GM12878 (cell line): ENCODE results near the gene ATP12A. TPM values are rescaled to one million over a fixed set of nuclear protein-coding genes. Genes with fewer than 3 reads are reported as not detected.

Experiments
- ATAC-seq: fragments of 200-7000 bp; cut with Tn5 transposase; 3 replicates; pipeline ENCODE4 v1.9.1; 2020; ENCODE audit warnings: mild to moderate bottlenecking, moderate library complexity
- BruUV-seq: library from RNA; stranded (reverse); fragments of 400-500 nt; replicated peaks from 2 replicates; lab custom pipeline; 2021; lab: Mats Ljungman, UMichigan
- CTCF ChIA-PET: fragments of 300-600 bp; sonication (Branson Sonifier 250); formaldehyde crosslinking; extraction: SDS; loops from one replicate; lab custom pipeline; 2021; ENCODE audit warnings: inconsistent platforms; lab: Yijun Ruan, JAX
- POLR2A ChIA-PET: fragments of 350-600 bp; formaldehyde crosslinking; extraction: SDS; loops from one replicate; lab custom pipeline; 2021; ENCODE audit warnings: inconsistent platforms; lab: Charles Lee
- RAD21 ChIA-PET: fragments of 300-600 bp; sonication (Branson Sonifier 250); formaldehyde crosslinking; loops from one replicate; lab custom pipeline; 2023; ENCODE audit warnings: antibody characterized with exemption; ENCODE audit not compliant: unreplicated experiment; lab: Charles Lee
- SMC1A ChIA-PET: fragments of 300-600 bp; sonication (Branson Sonifier 250); formaldehyde crosslinking; loops from one replicate; lab custom pipeline; 2023; ENCODE audit not compliant: unreplicated experiment, uncharacterized antibody; lab: Charles Lee
- DNase-seq: peaks from one replicate; pipeline ENCODE4 v3.0.0-alpha.2; 2011; ENCODE audit warnings: low read depth, low spot score
- FAIRE-seq: peaks from 3 replicates; lab custom pipeline; 2011; peaks lifted over from hg19 to GRCh38; lab: Jason Lieb, UNC
- H2AFZ ChIP-seq: 2 replicates; pipeline ENCODE4 v1.6.0; 2011; ENCODE audit warnings: low read depth, low read length, control low read depth; ENCODE audit not compliant: control insufficient read depth
- H3K27ac ChIP-seq: 2 replicates; pipeline ENCODE4 v1.5.1; 2011; ENCODE audit warnings: control low read depth; ENCODE audit not compliant: control insufficient read depth, insufficient read depth
- H3K27me3 ChIP-seq, 2 experiments: replicated peaks in 1 of 2; 2 replicates each; pipeline versions ENCODE4 v1.6.0 to v1.6.1; 2011; ENCODE audit warnings: low read length in 1 of 2; ENCODE audit not compliant: control insufficient read depth in 2 of 2, insufficient read depth in 2 of 2
- H3K36me3 ChIP-seq, 2 experiments: 2 replicates each; pipeline ENCODE4 v1.5.1; 2011; ENCODE audit warnings: low read length in 1 of 2; ENCODE audit not compliant: control insufficient read depth in 2 of 2, insufficient read depth in 2 of 2
- H3K4me1 ChIP-seq: 2 replicates; pipeline ENCODE4 v1.6.1; 2011; ENCODE audit warnings: mild to moderate bottlenecking, low read length, moderate library complexity, mixed read lengths; ENCODE audit not compliant: control insufficient read depth, insufficient read depth
- H3K4me2 ChIP-seq: 2 replicates; pipeline ENCODE4 v1.6.0; 2011; ENCODE audit warnings: control low read depth; ENCODE audit not compliant: control insufficient read depth, insufficient read depth
- H3K4me3 ChIP-seq: fragments of 200-600 bp; sonication (generic); 2 replicates; pipeline ENCODE4 v1.5.1; 2016
- H3K79me2 ChIP-seq: 2 replicates; pipeline ENCODE4 v1.6.0; 2011; ENCODE audit warnings: low read length; ENCODE audit not compliant: control insufficient read depth, insufficient read depth
- H3K9ac ChIP-seq: 2 replicates; pipeline ENCODE4 v1.8.0; 2011; ENCODE audit warnings: low read length, control low read depth, mixed read lengths; ENCODE audit not compliant: control insufficient read depth, insufficient read depth
- H3K9me3 ChIP-seq: replicated peaks from 3 replicates; pipeline ENCODE4 v1.5.1; 2011; ENCODE audit warnings: mild to moderate bottlenecking, low read length; ENCODE audit not compliant: control insufficient read depth, insufficient read depth
- H4K20me1 ChIP-seq: 2 replicates; pipeline ENCODE4 v1.6.0; 2011; ENCODE audit not compliant: control insufficient read depth, insufficient read depth
- CHD2 ChIP-seq: IDR thresholded peaks from 2 replicates; pipeline ENCODE4 v1.6.1; 2011; ENCODE audit warnings: low read depth, low read length, improper control_type of control experiment, borderline replicate concordance
- CTCF ChIP-seq, 3 experiments: IDR thresholded peaks in 2 of 3; conservative IDR thresholded peaks in 1 of 3; 2 replicates each; pipeline ENCODE4 v1.5.1; 2011; ENCODE audit warnings: low read depth in 3 of 3, low read length in 3 of 3, mild to moderate bottlenecking in 3 of 3, control low read depth in 2 of 3, moderate library complexity in 2 of 3, inconsistent platforms in 1 of 3, mixed read lengths in 1 of 3; ENCODE audit not compliant: control insufficient read depth in 2 of 3, insufficient read depth in 1 of 3; ENCODE audit errors: extremely low read depth in 1 of 3
- ESRRA ChIP-seq: IDR thresholded peaks from 2 replicates; pipeline ENCODE4 v1.6.1; 2012; ENCODE audit warnings: mild to moderate bottlenecking, low read length, improper control_type of control experiment
- KDM1A ChIP-seq: fragments of 200-600 bp; sonication (generic); IDR thresholded peaks from 2 replicates; pipeline ENCODE4 v1.6.1; 2016; ENCODE audit warnings: borderline replicate concordance
- MEF2A ChIP-seq: IDR thresholded peaks from 2 replicates; pipeline ENCODE4 v1.6.1; 2011; ENCODE audit warnings: low read depth, mild to moderate bottlenecking, low read length, moderate library complexity; ENCODE audit not compliant: insufficient read depth
- MEF2B ChIP-seq: fragments of 450-650 bp; IDR thresholded peaks from 2 replicates; pipeline ENCODE4 v1.6.1; 2018; ENCODE audit warnings: mild to moderate bottlenecking, moderate library complexity; ENCODE audit not compliant: partially characterized antibody, poor library complexity, severe bottlenecking
- NR2F1 ChIP-seq: fragments of 450-650 bp; conservative IDR thresholded peaks from 2 replicates; pipeline ENCODE4 v1.6.1; 2017; ENCODE audit warnings: mild to moderate bottlenecking
- SKIL ChIP-seq: fragments of 450-650 bp; IDR thresholded peaks from 2 replicates; pipeline ENCODE4 v1.6.1; 2017; ENCODE audit warnings: mild to moderate bottlenecking, low read depth, inconsistent platforms; ENCODE audit not compliant: poor library complexity, severe bottlenecking
- STAT1 ChIP-seq: fragments of 450-650 bp; conservative IDR thresholded peaks from 2 replicates; pipeline ENCODE4 v1.6.1; 2014; ENCODE audit warnings: antibody characterized with exemption, mild to moderate bottlenecking
- WGBS: methylation state at CpG from one replicate; pipeline ENCODE4 v1.1.6; 2016; ENCODE audit warnings: low lambda C conversion rate; ENCODE audit not compliant: insufficient replicate concordance, insufficient coverage; ENCODE audit errors: missing lambda C conversion rate; 5-methylcytosine and 5-hydroxymethylcytosine counted together
- in situ Hi-C: fragments of 300-500 bp; cut with MboI; formaldehyde crosslinking; loops from 9 replicates; pipeline ENCODE4 v1.14.3; 2018; ENCODE audit warnings: mixed read lengths
- intact Hi-C: fragments of 100-400 bp; cut with micrococcal nuclease; formaldehyde crosslinking; loops from one replicate; pipeline ENCODE4 v1.14.2; 2022; ENCODE audit not compliant: unreplicated experiment
- polyA plus RNA-seq, 11 experiments: library from polyadenylated mRNA; depleted of rRNA in 4 of 11; unstranded in 6 of 11; stranded (reverse) in 5 of 11; fragments of >200 nt; fragmentation: Nextera tagmentation in 4 of 11; fragmentation: Illumina TruSeq in 1 of 11; extraction: Ambion mirVana in 4 of 11; extraction: Trizol in 1 of 11; gene quantifications; 1 replicate in 1 of 11; 2 replicates in 10 of 11; pipeline versions ENCODE4 v1.2.1 to v1.2.3, GENCODE V29; 2011 to 2016; ENCODE audit warnings: inconsistent platforms in 2 of 11, missing spikeins in 2 of 11, low read depth in 1 of 11
- total RNA-seq, 4 experiments: library from RNA; depleted of rRNA in 3 of 4; stranded (reverse); fragments of >200 nt in 3 of 4; fragmentation: Illumina TruSeq in 1 of 4; extraction: Trizol in 1 of 4; gene quantifications; 2 replicates each; pipeline versions ENCODE4 v1.2.1 to v1.2.3, GENCODE V29; 2013 to 2021

The ATP12A gene
- total and polyA plus RNA-seq, 10 of the 15 experiments (the other 5 are each of a cell fraction or from before 2014, with no cell fraction given), result 0.02 to 0.08 (median 0.04) TPM; not detected in 6

GRCh38 chr13:24718192-24718965, 38.2 kb downstream of the ATP12A start:
- Histone ChIP-seq H3K9ac (no peak overlapping the region), H3K4me3 (no peak overlapping the region), H3K36me3 (no peaks in the 10 kb centered on the region), H3K79me2 (no peaks in the 10 kb centered on the region), H4K20me1 (no peaks in the 10 kb centered on the region), H2AFZ (no peak overlapping the region), H3K9me3 (no peaks in the 10 kb centered on the region), H3K27ac (no peak overlapping the region), H3K4me1 (no peaks in the 10 kb centered on the region), H3K4me2 (no peak overlapping the region), H3K27me3 (no peaks in the 10 kb centered on the region; a peak in 1 of 4 replicates)
- ChIA-PET CTCF (no interaction called here), SMC1A (no interaction called here), POLR2A (no interaction called here), RAD21 (no interaction called here)
- intact Hi-C loops, result no loop called here
- in situ Hi-C loops, result no loop called here
- WGBS, result 58% methylated on average over 34 of the region's 40 CpGs
- ATAC-seq (no peak), FAIRE-seq (no peak), DNase-seq (no peak)
- no peak for TF ChIP-seq NR2F1
- BruUV-seq, result no TSS peak

DNA sequence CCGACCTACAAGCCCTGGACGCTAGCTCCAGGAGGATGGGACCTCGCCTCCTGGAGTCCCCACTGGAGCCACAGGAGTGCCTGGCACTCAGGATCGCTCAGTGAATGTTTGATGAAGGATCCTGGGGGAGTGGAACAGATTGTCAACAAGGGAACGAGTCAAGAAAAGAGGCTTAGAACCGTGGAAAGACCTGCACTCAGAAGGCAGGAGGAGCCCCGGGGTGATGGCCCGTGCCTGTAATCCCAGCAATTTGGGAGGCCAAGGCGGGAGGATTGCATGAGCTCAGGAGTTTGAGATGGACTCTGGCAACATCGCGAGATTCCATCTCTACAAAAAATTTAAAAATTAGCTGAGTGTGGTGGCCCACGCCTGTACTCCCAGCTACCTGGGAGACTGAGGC, 38.9 kb downstream of the ATP12A start:
- Histone ChIP-seq H2AFZ (no peak overlapping the region), H3K4me3 (no peak overlapping the region), H3K9me3 (no peaks in the 10 kb centered on the region), H3K4me1 (no peaks in the 10 kb centered on the region), H3K79me2 (no peaks in the 10 kb centered on the region), H3K27me3 (peaks cover 0 to 3% of the 10 kb centered on the region in 2 experiments; a peak in 1 of 4 replicates), H3K9ac (no peak overlapping the region), H4K20me1 (no peaks in the 10 kb centered on the region), H3K27ac (no peak overlapping the region), H3K36me3 (no peaks in the 10 kb centered on the region), H3K4me2 (no peak overlapping the region)
- intact Hi-C loops (no loop called here), in situ Hi-C loops (no loop called here)
- no TSS peak for BruUV-seq
- no peak for ATAC-seq
- no peak for DNase-seq
- ChIA-PET POLR2A (no interaction called here), CTCF (interaction anchor here (0.7 to 1.2 kb wide), 2 partner anchors 25 to 136 kb away, joined by 3 to 4 read pairs; no protein-coding TSS in a partner anchor), SMC1A (interaction anchor here (1.2 kb wide), 1 partner anchor 14 kb away, joined by 3 read pairs; no protein-coding TSS in a partner anchor), RAD21 (no interaction called here)
- WGBS, result 40% methylated on average over 11 of the region's 12 CpGs
- FAIRE-seq, result no peak
- TF ChIP-seq KDM1A (no peak), CTCF (IDR thresholded peaks at IDR 0.05 in 2 of 3, conservative IDR thresholded peaks at IDR 0.05 in 1 of 3; ENCODE audit: control insufficient read depth in 2 of 3, extremely low read depth in 1 of 3, insufficient read depth in 1 of 3, low read depth in 3 of 3, low read length in 3 of 3) (no peak), MEF2B (no peak), ESRRA (no peak), SKIL (no peak), CHD2 (no peak), MEF2A (no peak), STAT1 (no peak)
